ENCODE data around the gene SCD5.

DNA sequence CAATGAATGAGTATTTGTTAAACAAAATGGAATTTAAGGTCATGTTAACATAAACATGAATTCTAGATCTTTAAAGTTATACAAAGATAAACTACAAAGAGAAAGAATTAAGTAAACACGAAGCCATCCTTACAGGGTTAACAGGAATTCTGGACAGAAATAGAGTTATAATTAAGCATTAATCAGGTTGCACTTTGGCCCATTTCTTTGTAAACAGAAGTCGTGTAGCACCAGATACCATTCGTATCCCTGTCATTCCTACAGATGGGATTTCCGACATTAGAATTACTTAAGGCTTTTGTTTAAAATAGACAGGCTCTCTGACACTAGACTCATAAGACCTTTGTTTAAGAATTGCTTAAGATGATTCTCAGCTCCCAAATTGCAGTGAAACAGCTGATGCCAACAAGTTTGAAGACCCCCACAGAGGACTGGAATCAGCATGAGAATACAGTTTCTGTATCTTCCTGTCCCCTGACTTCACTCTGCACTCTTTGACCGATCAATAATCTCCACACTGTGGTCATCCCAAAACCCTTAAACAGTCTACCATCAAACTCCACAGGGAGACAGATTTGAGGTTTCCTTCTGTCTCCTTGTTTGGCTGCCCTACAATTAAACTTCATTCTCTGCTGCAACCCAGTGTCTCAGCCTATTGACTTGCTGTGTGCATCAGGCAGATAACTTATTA, 214.6 kb downstream of the SCD5 start:
- TF ChIP-seq ZBTB7A (CRISPR knock-in tag; IDR thresholded peaks at IDR 0.05) (no peak), ZNF776 (CRISPR knock-in tag; IDR thresholded peaks at IDR 0.05) (no peak)
- TF ChIP-seq, protein P1, sequence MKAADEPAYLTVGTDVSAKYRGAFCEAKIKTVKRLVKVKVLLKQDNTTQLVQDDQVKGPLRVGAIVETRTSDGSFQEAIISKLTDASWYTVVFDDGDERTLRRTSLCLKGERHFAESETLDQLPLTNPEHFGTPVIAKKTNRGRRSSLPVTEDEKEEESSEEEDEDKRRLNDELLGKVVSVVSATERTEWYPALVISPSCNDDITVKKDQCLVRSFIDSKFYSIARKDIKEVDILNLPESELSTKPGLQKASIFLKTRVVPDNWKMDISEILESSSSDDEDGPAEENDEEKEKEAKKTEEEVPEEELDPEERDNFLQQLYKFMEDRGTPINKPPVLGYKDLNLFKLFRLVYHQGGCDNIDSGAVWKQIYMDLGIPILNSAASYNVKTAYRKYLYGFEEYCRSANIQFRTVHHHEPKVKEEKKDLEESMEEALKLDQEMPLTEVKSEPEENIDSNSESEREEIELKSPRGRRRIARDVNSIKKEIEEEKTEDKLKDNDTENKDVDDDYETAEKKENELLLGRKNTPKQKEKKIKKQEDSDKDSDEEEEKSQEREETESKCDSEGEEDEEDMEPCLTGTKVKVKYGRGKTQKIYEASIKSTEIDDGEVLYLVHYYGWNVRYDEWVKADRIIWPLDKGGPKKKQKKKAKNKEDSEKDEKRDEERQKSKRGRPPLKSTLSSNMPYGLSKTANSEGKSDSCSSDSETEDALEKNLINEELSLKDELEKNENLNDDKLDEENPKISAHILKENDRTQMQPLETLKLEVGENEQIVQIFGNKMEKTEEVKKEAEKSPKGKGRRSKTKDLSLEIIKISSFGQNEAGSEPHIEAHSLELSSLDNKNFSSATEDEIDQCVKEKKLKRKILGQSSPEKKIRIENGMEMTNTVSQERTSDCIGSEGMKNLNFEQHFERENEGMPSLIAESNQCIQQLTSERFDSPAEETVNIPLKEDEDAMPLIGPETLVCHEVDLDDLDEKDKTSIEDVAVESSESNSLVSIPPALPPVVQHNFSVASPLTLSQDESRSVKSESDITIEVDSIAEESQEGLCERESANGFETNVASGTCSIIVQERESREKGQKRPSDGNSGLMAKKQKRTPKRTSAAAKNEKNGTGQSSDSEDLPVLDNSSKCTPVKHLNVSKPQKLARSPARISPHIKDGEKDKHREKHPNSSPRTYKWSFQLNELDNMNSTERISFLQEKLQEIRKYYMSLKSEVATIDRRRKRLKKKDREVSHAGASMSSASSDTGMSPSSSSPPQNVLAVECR (CRISPR knock-in tag; IDR thresholded peaks at IDR 0.05; ENCODE audit: borderline replicate concordance) = no peak
